DOHH2 (cell line): ENCODE measurements around the gene C11orf68.

ENCODE experiments used
- H3F3A ChIP-seq: fragments of 200-600 bp; sonication (generic), shearing (Covaris generic); 2 replicates; pipeline ENCODE4 v1.6.0; 2016; ENCODE audit warnings: antibody characterized with exemption, mild to moderate bottlenecking; ENCODE audit not compliant: control insufficient read depth, insufficient read depth
- H3K27ac ChIP-seq: fragments of 200-600 bp; sonication (generic); 2 replicates; pipeline ENCODE4 v1.5.1; 2014; ENCODE audit warnings: low read depth, mild to moderate bottlenecking, low read length, moderate library complexity
- H3K27me3 ChIP-seq: fragments of 200-600 bp; sonication (generic); 2 replicates; pipeline ENCODE4 v1.6.1; 2014; ENCODE audit warnings: mild to moderate bottlenecking, low read length, mixed read lengths; ENCODE audit not compliant: control insufficient read depth
- H3K36me3 ChIP-seq: fragments of 200-600 bp; sonication (generic); 2 replicates; pipeline ENCODE4 v1.6.1; 2014; ENCODE audit warnings: mild to moderate bottlenecking, low read length, moderate library complexity, mixed read lengths; ENCODE audit not compliant: control insufficient read depth
- H3K4me1 ChIP-seq: fragments of 200-600 bp; sonication (generic); 2 replicates; pipeline ENCODE4 v1.6.1; 2014; ENCODE audit warnings: mild to moderate bottlenecking, low read length, mixed read lengths; ENCODE audit not compliant: control insufficient read depth
- H3K4me2 ChIP-seq: fragments of 200-600 bp; sonication (generic); 2 replicates; pipeline ENCODE4 v1.6.0; 2014; ENCODE audit warnings: mild to moderate bottlenecking, low read length, moderate library complexity
- H3K4me3 ChIP-seq: fragments of 200-600 bp; sonication (generic); 2 replicates; pipeline ENCODE4 v1.5.1; 2014; ENCODE audit warnings: mild to moderate bottlenecking, low read length, mixed read lengths
- H3K79me2 ChIP-seq: fragments of 200-600 bp; sonication (generic); 2 replicates; pipeline ENCODE4 v1.6.1; 2014; ENCODE audit warnings: mild to moderate bottlenecking, low read length, mixed read lengths; ENCODE audit not compliant: control insufficient read depth
- H3K9me2 ChIP-seq: fragments of 200-600 bp; sonication (generic); replicated peaks from 2 replicates; pipeline ENCODE4 v1.6.1; 2014; ENCODE audit warnings: mild to moderate bottlenecking, low read length, mixed read lengths; ENCODE audit not compliant: control insufficient read depth
- H3K9me3 ChIP-seq: fragments of 200-600 bp; sonication (generic); 2 replicates; pipeline ENCODE4 v1.6.1; 2014; ENCODE audit warnings: antibody characterized with exemption, low read length, mixed read lengths; ENCODE audit not compliant: control insufficient read depth, insufficient read depth
- H4K20me1 ChIP-seq: fragments of 200-600 bp; sonication (generic); 2 replicates; pipeline ENCODE4 v1.6.0; 2014; ENCODE audit warnings: low read depth, mild to moderate bottlenecking, antibody characterized with exemption, low read length, moderate library complexity; ENCODE audit not compliant: control insufficient read depth, insufficient read depth
- CTCF ChIP-seq: fragments of 200-600 bp; sonication (generic); IDR thresholded peaks from one replicate; pipeline ENCODE4 v1.5.1; 2014; ENCODE audit warnings: antibody characterized with exemption, mild to moderate bottlenecking, low read depth, low read length; ENCODE audit not compliant: poor library complexity, severe bottlenecking
- EZH2phosphoT487 ChIP-seq: fragments of 200-600 bp; sonication (generic); IDR thresholded peaks from 2 replicates; pipeline ENCODE4 v1.6.1; 2017; ENCODE audit warnings: borderline replicate concordance, mild to moderate bottlenecking, antibody characterized with exemption, low read length, moderate library complexity, mixed read lengths

Gene C11orf68

GRCh38 chr11:65947603-65948125, 28.8 kb upstream of the C11orf68 start:
- no peaks in the 10 kb centered on the region for H3K4me1 ChIP-seq
- no peak for TF ChIP-seq CTCF
- TF ChIP-seq EZH2phosphoT487 = no peak
- no peak overlapping the region for H3K4me2 ChIP-seq
- H3K9me3 ChIP-seq = no peaks in the 10 kb centered on the region
- no peaks in the 10 kb centered on the region for H3K9me2 ChIP-seq
- no peak overlapping the region for H3K27ac ChIP-seq
- no peaks in the 10 kb centered on the region for H4K20me1 ChIP-seq
- no peak overlapping the region for H3K4me3 ChIP-seq
- H3K36me3 ChIP-seq = no peaks in the 10 kb centered on the region
- H3K79me2 ChIP-seq = no peaks in the 10 kb centered on the region
- no peaks in the 10 kb centered on the region for H3F3A ChIP-seq
- H3K27me3 ChIP-seq = no peaks in the 10 kb centered on the region

- no peaks in the 10 kb centered on the region for H3K9me3 ChIP-seq
- H4K20me1 ChIP-seq = no peaks in the 10 kb centered on the region
- no peaks in the 10 kb centered on the region for H3K36me3 ChIP-seq
- no peak overlapping the region for H3K4me2 ChIP-seq
- H3K4me1 ChIP-seq = no peaks in the 10 kb centered on the region
- no peak overlapping the region for H3K4me3 ChIP-seq
- H3K9me2 ChIP-seq = no peaks in the 10 kb centered on the region
- no peak overlapping the region for H3K27ac ChIP-seq
- H3K79me2 ChIP-seq = no peaks in the 10 kb centered on the region
- H3F3A ChIP-seq = no peaks in the 10 kb centered on the region
- no peak for TF ChIP-seq EZH2phosphoT487
- TF ChIP-seq CTCF = no peak
- H3K27me3 ChIP-seq = no peaks in the 10 kb centered on the region
These were observed 28.3 kb upstream of the C11orf68 start for GRCh38 chr11:65947133-65947532.

GRCh38 chr11:65946655-65947054, 27.8 kb upstream of the C11orf68 start:
- H3K4me3 ChIP-seq = no peak overlapping the region
- H3K9me3 ChIP-seq = no peaks in the 10 kb centered on the region
- H3K27ac ChIP-seq = no peak overlapping the region
- no peaks in the 10 kb centered on the region for H4K20me1 ChIP-seq
- no peaks in the 10 kb centered on the region for H3K9me2 ChIP-seq
- H3K79me2 ChIP-seq = no peaks in the 10 kb centered on the region
- H3K36me3 ChIP-seq = no peaks in the 10 kb centered on the region
- peaks cover 1% of the 10 kb centered on the region; the same call in 1 of the 2 replicates for H3K27me3 ChIP-seq
- H3F3A ChIP-seq = no peaks in the 10 kb centered on the region
- no peak overlapping the region for H3K4me2 ChIP-seq
- no peaks in the 10 kb centered on the region for H3K4me1 ChIP-seq
- TF ChIP-seq EZH2phosphoT487 (no peak), CTCF (no peak)
